PC-3 (cell line): ENCODE measurements around the gene LRRC41.

ENCODE experiments used
- EZH2 ChIP-seq: fragments of 300-600 bp; sonication (generic); IDR thresholded peaks from one replicate; pipeline ENCODE4 v1.6.1; 2017; ENCODE audit warnings: antibody characterized with exemption, mild to moderate bottlenecking, low read length; ENCODE audit not compliant: unreplicated experiment
- TF ChIP-seq, protein P1 (sequence below): fragments of 300-600 bp; sonication (generic); conservative IDR thresholded peaks from 2 replicates; pipeline ENCODE4 v1.5.1; 2017; ENCODE audit warnings: antibody characterized with exemption, low read depth, mild to moderate bottlenecking, low read length

DNA sequence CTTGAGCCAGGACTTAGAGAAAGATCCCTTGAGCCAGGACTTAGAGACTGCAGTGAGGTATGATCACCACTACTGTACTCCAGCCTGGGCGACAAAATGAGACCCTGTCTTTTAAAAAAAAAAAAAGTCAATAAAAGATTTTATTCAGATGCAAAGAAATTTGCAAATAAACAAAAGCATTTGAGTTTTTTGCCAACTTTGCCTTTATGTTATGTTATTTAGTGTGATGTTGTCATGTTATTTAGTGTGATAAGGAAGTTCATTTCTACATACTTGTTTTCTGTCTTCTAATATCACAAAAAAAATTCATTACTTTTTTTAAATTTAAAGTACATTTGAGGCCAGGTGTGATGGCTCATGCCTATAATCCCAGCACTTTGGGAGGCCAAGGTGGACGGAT, 46.9 kb downstream of the LRRC41 start:
- TF ChIP-seq, protein P1, sequence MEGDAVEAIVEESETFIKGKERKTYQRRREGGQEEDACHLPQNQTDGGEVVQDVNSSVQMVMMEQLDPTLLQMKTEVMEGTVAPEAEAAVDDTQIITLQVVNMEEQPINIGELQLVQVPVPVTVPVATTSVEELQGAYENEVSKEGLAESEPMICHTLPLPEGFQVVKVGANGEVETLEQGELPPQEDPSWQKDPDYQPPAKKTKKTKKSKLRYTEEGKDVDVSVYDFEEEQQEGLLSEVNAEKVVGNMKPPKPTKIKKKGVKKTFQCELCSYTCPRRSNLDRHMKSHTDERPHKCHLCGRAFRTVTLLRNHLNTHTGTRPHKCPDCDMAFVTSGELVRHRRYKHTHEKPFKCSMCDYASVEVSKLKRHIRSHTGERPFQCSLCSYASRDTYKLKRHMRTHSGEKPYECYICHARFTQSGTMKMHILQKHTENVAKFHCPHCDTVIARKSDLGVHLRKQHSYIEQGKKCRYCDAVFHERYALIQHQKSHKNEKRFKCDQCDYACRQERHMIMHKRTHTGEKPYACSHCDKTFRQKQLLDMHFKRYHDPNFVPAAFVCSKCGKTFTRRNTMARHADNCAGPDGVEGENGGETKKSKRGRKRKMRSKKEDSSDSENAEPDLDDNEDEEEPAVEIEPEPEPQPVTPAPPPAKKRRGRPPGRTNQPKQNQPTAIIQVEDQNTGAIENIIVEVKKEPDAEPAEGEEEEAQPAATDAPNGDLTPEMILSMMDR, result no peak
- no peak for TF ChIP-seq EZH2
